CD14-positive monocyte (primary cell): ENCODE data around the gene CHRNE. TPM values are rescaled to one million over a fixed set of nuclear protein-coding genes. Genes with fewer than 3 reads are reported as not detected.

ENCODE experiments used
- DNase-seq, 3 donors: peaks; one replicate each; pipeline ENCODE4 v3.0.0-alpha.2; 2011 to 2022
- H2AFZ ChIP-seq: 2 replicates; pipeline ENCODE4 v1.6.0; 2012; ENCODE audit warnings: mild to moderate bottlenecking, low read depth, low read length, inconsistent platforms; ENCODE audit not compliant: insufficient read depth, poor library complexity, severe bottlenecking
- H3K27ac ChIP-seq, 2 donors: 1 replicate in 1 of 2; 2 replicates in 1 of 2; pipeline ENCODE4 v1.5.1; 2012 to 2013; ENCODE audit warnings: low read length in 2 of 2, control low read depth in 1 of 2, inconsistent platforms in 1 of 2, low read depth in 1 of 2, mild to moderate bottlenecking in 1 of 2
- H3K27me3 ChIP-seq, 2 donors: one replicate each; pipeline versions ENCODE4 v1.6.0 to v1.6.1; 2011 to 2013; ENCODE audit warnings: low read length in 2 of 2; ENCODE audit not compliant: control insufficient read depth in 2 of 2, insufficient read depth in 2 of 2
- H3K36me3 ChIP-seq, 2 donors: replicated peaks in 1 of 2; 1 replicate in 1 of 2; 2 replicates in 1 of 2; pipeline versions ENCODE4 v1.5.1 to v1.6.1; 2012 to 2013; ENCODE audit warnings: low read length in 2 of 2, control low read depth in 1 of 2, inconsistent platforms in 1 of 2, mild to moderate bottlenecking in 1 of 2; ENCODE audit not compliant: insufficient read depth in 2 of 2, control insufficient read depth in 1 of 2
- H3K4me1 ChIP-seq, 2 donors: 1 replicate in 1 of 2; 2 replicates in 1 of 2; pipeline versions ENCODE4 v1.5.1 to v1.6.1; 2012 to 2013; ENCODE audit warnings: low read length in 2 of 2, control low read depth in 1 of 2, inconsistent platforms in 1 of 2, mild to moderate bottlenecking in 1 of 2, moderate library complexity in 1 of 2; ENCODE audit not compliant: insufficient read depth in 2 of 2, control insufficient read depth in 1 of 2
- H3K4me2 ChIP-seq: replicated peaks from 2 replicates; pipeline ENCODE3; 2012; ENCODE audit warnings: low read length, moderate library complexity, mild to moderate bottlenecking; ENCODE audit not compliant: poor library complexity, severe bottlenecking; ENCODE audit errors: extremely low read depth
- H3K4me3 ChIP-seq, 3 experiments: fragments of 200-600 bp in 1 of 3; sonication (generic) in 1 of 3; replicated peaks in 1 of 3; 1 replicate in 2 of 3; 2 replicates in 1 of 3; pipeline ENCODE4 v1.5.1; 2011 to 2013; ENCODE audit warnings: low read length in 3 of 3, mild to moderate bottlenecking in 3 of 3, control low read depth in 2 of 3, low read depth in 2 of 3, inconsistent platforms in 1 of 3, moderate library complexity in 1 of 3
- H3K79me2 ChIP-seq: 2 replicates; pipeline ENCODE4 v1.6.0; 2012; ENCODE audit warnings: mild to moderate bottlenecking, control low read depth, inconsistent platforms, low read length, moderate library complexity; ENCODE audit not compliant: insufficient read depth
- H3K9ac ChIP-seq: 2 replicates; pipeline ENCODE4 v1.6.0; 2017; ENCODE audit warnings: low read length, mild to moderate bottlenecking; ENCODE audit not compliant: insufficient read depth, poor library complexity, severe bottlenecking
- H3K9me3 ChIP-seq, 2 donors: replicated peaks in 1 of 2; 1 replicate in 1 of 2; 2 replicates in 1 of 2; pipeline versions ENCODE4 v1.5.1 to v1.6.1; 2012 to 2013; ENCODE audit warnings: low read length in 2 of 2, control low read depth in 1 of 2; ENCODE audit not compliant: control insufficient read depth in 1 of 2, insufficient read depth in 1 of 2
- H4K20me1 ChIP-seq: 2 replicates; pipeline ENCODE4 v1.6.0; 2012; ENCODE audit warnings: mild to moderate bottlenecking, low read length, control low read depth, moderate library complexity; ENCODE audit not compliant: insufficient read depth
- H3K27ac Mint-ChIP-seq, 7 donors: one replicate each; pipeline ENCODE4 v1.8.0; 2020; ENCODE audit warnings: mild to moderate bottlenecking in 7 of 7, mixed read lengths in 7 of 7, moderate library complexity in 6 of 7, inconsistent platforms in 2 of 7
- H3K27me3 Mint-ChIP-seq, 3 donors: one replicate each; pipeline ENCODE4 v1.8.0; 2021 to 2022; ENCODE audit warnings: low read depth in 3 of 3, mild to moderate bottlenecking in 3 of 3, mixed read lengths in 3 of 3, moderate library complexity in 3 of 3, inconsistent platforms in 1 of 3
- H3K36me3 Mint-ChIP-seq, 2 donors: one replicate each; pipeline ENCODE4 v1.8.0; 2020; ENCODE audit warnings: mixed read lengths in 2 of 2, inconsistent platforms in 1 of 2, mild to moderate bottlenecking in 1 of 2
- H3K4me1 Mint-ChIP-seq: one replicate; pipeline ENCODE4 v1.8.0; 2020; ENCODE audit warnings: mild to moderate bottlenecking, mixed read lengths
- H3K4me3 Mint-ChIP-seq, 2 donors: one replicate each; pipeline ENCODE4 v1.8.0; 2020; ENCODE audit warnings: mild to moderate bottlenecking in 2 of 2, mixed read lengths in 2 of 2, moderate library complexity in 1 of 2
- H3K9me3 Mint-ChIP-seq, 7 donors: one replicate each; pipeline ENCODE4 v1.8.0; 2020 to 2022; ENCODE audit warnings: mixed read lengths in 7 of 7, mild to moderate bottlenecking in 6 of 7, moderate library complexity in 6 of 7, inconsistent platforms in 2 of 7
- CTCF ChIP-seq: fragments of 200-600 bp; IDR thresholded peaks from one replicate; pipeline ENCODE4 v1.8.0; 2022; ENCODE audit warnings: antibody characterized with exemption, mild to moderate bottlenecking
- WGBS: methylation state at CpG from one replicate; pipeline ENCODE4 v1.1.5; 2013; ENCODE audit warnings: missing lambda C conversion rate; ENCODE audit not compliant: insufficient coverage; 5-methylcytosine and 5-hydroxymethylcytosine counted together
- intact Hi-C, 2 donors: fragments of 100-400 bp; cut with micrococcal nuclease; formaldehyde crosslinking; loops; one replicate each; pipeline versions ENCODE4 v1.15.0 to v1.15.1; 2023
- polyA plus RNA-seq, 3 donors: library from polyadenylated mRNA; depleted of rRNA in 1 of 3; unstranded in 2 of 3; stranded (reverse) in 1 of 3; fragments of 300-500 nt in 2 of 3; fragments of >200 nt in 1 of 3; fragmentation: Illumina TruSeq in 2 of 3; gene quantifications; 1 replicate in 2 of 3; 2 replicates in 1 of 3; pipeline ENCODE4 v1.2.3, GENCODE V29; 2012 to 2021

CHRNE gene
- polyA plus RNA-seq, 3 donors, result 0.54 to 12.6 (median 2.1) TPM

- peaks cover 21% of the 10 kb centered on the region for H3K79me2 ChIP-seq
- DNase-seq, result peak; percentile 39 to 76 (median 62)
- H2AFZ ChIP-seq, result peak overlapping the region; percentile 51
- Mint-ChIP-seq H3K27me3 (peaks cover 7 to 14% (median 8%) of the 10 kb centered on the region in 3 donors), H3K27ac (peak overlapping the region in 5 of 7 donors; percentile 11 to 81 (median 56)), H3K4me1 (peaks cover 52% of the 10 kb centered on the region), H3K36me3 (peaks cover 40% of the 10 kb centered on the region in 2 donors), H3K9me3 (no peaks in the 10 kb centered on the region), H3K4me3 (peak overlapping the region; percentile 41 to 77)
- no peaks in the 10 kb centered on the region for H3K9me3 ChIP-seq
- H4K20me1 ChIP-seq, result peaks cover 23% of the 10 kb centered on the region
- H3K27me3 ChIP-seq, result no peaks in the 10 kb centered on the region
- H3K4me2 ChIP-seq, result peak overlapping the region; percentile 55
- intact Hi-C loops, result no loop called here
- peak overlapping the region in 1 of 3 experiments; percentile 31 for H3K4me3 ChIP-seq
- peaks cover 20 to 23% of the 10 kb centered on the region in 2 donors for H3K36me3 ChIP-seq
- H3K27ac ChIP-seq, result no peak overlapping the region
- no peak overlapping the region for H3K9ac ChIP-seq
- peak; percentile 20 for TF ChIP-seq CTCF
- WGBS, result 10% methylated on average over 10 of the region's 14 CpGs
- H3K4me1 ChIP-seq, result peaks cover 43 to 46% of the 10 kb centered on the region in 2 donors
Measured at GRCh38 chr17:4934173-4934979, 31.5 kb upstream of the CHRNE start.

GRCh38 chr17:4933646-4934045 is 30.7 kb upstream of the CHRNE start:
- no peak for TF ChIP-seq CTCF
- peak overlapping the region in 1 of 3 experiments; percentile 31 for H3K4me3 ChIP-seq
- peaks cover 19% of the 10 kb centered on the region for H4K20me1 ChIP-seq
- DNase-seq, result no peak
- 54% methylated on average over 9 of the region's 16 CpGs for WGBS
- peaks cover 7 to 14% (median 11%) of the 10 kb centered on the region in 3 donors for H3K27me3 Mint-ChIP-seq
- H3K9me3 ChIP-seq, result no peaks in the 10 kb centered on the region
- peak overlapping the region; percentile 41 to 77 for H3K4me3 Mint-ChIP-seq
- no peaks in the 10 kb centered on the region for H3K27me3 ChIP-seq
- no peaks in the 10 kb centered on the region for H3K9me3 Mint-ChIP-seq
- no peak overlapping the region for H3K9ac ChIP-seq
- H3K4me1 ChIP-seq, result peaks cover 35 to 39% of the 10 kb centered on the region in 2 donors
- H3K4me2 ChIP-seq, result peak overlapping the region; percentile 55
- intact Hi-C loops, result no loop called here
- peaks cover 39 to 43% of the 10 kb centered on the region in 2 donors for H3K36me3 Mint-ChIP-seq
- peak overlapping the region in 2 of 7 donors; percentile 66 to 81 for H3K27ac Mint-ChIP-seq
- H3K79me2 ChIP-seq, result peaks cover 14% of the 10 kb centered on the region
- peaks cover 20 to 23% of the 10 kb centered on the region in 2 donors for H3K36me3 ChIP-seq
- H3K27ac ChIP-seq, result no peak overlapping the region
- H3K4me1 Mint-ChIP-seq, result peaks cover 46% of the 10 kb centered on the region
- peak overlapping the region; percentile 51 for H2AFZ ChIP-seq
